HepG2 (cell line): ENCODE results near the gene EPB41L3. TPM values are rescaled to one million over a fixed set of nuclear protein-coding genes. Genes with fewer than 3 reads are reported as not detected.

Experiments used
- ATAC-seq: fragments of 200-7000 bp; cut with Tn5 transposase; 3 replicates; pipeline ENCODE4 v1.9.1; 2020; ENCODE audit warnings: mild to moderate bottlenecking, moderate library complexity
- BruUV-seq: library from RNA; stranded (reverse); fragments of 400-500 nt; replicated peaks from 2 replicates; lab custom pipeline; 2021; lab: Mats Ljungman, UMichigan
- CTCF ChIA-PET: fragments of 300-600 bp; formaldehyde crosslinking; extraction: SDS; loops from one replicate; lab custom pipeline; 2021; ENCODE audit warnings: low total read pairs, inconsistent platforms, low intra/inter-chr PET ratio; lab: Yijun Ruan, JAX
- POLR2A ChIA-PET: fragments of 350-600 bp; sonication (Branson Sonifier 250); formaldehyde crosslinking; loops from one replicate; lab custom pipeline; 2020; ENCODE audit warnings: antibody characterized with exemption, inconsistent platforms; lab: Yijun Ruan, JAX
- DNase-seq: peaks from one replicate; pipeline ENCODE4 v3.0.0-alpha.2; 2015; ENCODE audit warnings: low spot score
- FAIRE-seq: peaks from 3 replicates; lab custom pipeline; 2011; peaks lifted over from hg19 to GRCh38; lab: Jason Lieb, UNC
- H2AFZ ChIP-seq: one replicate; pipeline ENCODE4 v1.6.1; 2011; ENCODE audit warnings: low read length, inconsistent platforms
- H3K27ac ChIP-seq: fragments of 300-600 bp; 3 replicates; pipeline ENCODE4 v1.8.0; 2011; ENCODE audit warnings: mixed run types, mild to moderate bottlenecking, mixed read lengths, low read length, inconsistent platforms; ENCODE audit not compliant: insufficient read depth; ENCODE audit errors: extremely low read length
- H3K27me3 ChIP-seq, 2 experiments: fragments of 200-600 bp in 1 of 2; 2 replicates in 1 of 2; 3 replicates in 1 of 2; pipeline versions ENCODE4 v1.6.0 to v1.8.0; 2011; ENCODE audit warnings: low read length in 2 of 2, mild to moderate bottlenecking in 2 of 2, moderate library complexity in 2 of 2, inconsistent platforms in 1 of 2; ENCODE audit not compliant: insufficient read depth in 2 of 2, control insufficient read depth in 1 of 2
- H3K36me3 ChIP-seq, 2 experiments: fragments of 200-600 bp in 1 of 2; replicated peaks in 1 of 2; 2 replicates in 1 of 2; 3 replicates in 1 of 2; pipeline versions ENCODE4 v1.5.1 to v1.8.0; 2011; ENCODE audit warnings: low read length in 2 of 2, inconsistent platforms in 1 of 2; ENCODE audit not compliant: insufficient read depth in 2 of 2, control insufficient read depth in 1 of 2
- H3K4me1 ChIP-seq: 2 replicates; pipeline ENCODE4 v1.5.1; 2012; ENCODE audit warnings: low read length, inconsistent platforms; ENCODE audit not compliant: insufficient read depth
- H3K4me2 ChIP-seq: 2 replicates; pipeline ENCODE4 v1.6.0; 2011; ENCODE audit warnings: low read depth, low read length, inconsistent platforms
- H3K4me3 ChIP-seq, 3 experiments: fragments of 200-600 bp in 1 of 3; sonication (generic), shearing (Covaris generic) in 1 of 3; replicated peaks in 1 of 3; 2 replicates each; pipeline ENCODE4 v1.5.1; 2011 to 2016; ENCODE audit warnings: low read length in 3 of 3, inconsistent platforms in 2 of 3, low read depth in 2 of 3, mild to moderate bottlenecking in 2 of 3, control low read depth in 1 of 3, mixed read lengths in 1 of 3; ENCODE audit not compliant: insufficient read depth in 1 of 3
- H3K79me2 ChIP-seq: one replicate; pipeline ENCODE4 v1.6.1; 2011; ENCODE audit warnings: low read length, inconsistent platforms; ENCODE audit not compliant: insufficient read depth
- H3K9ac ChIP-seq: 2 replicates; pipeline ENCODE4 v1.6.0; 2011; ENCODE audit warnings: mild to moderate bottlenecking, low read depth, low read length, inconsistent platforms; ENCODE audit not compliant: insufficient read depth
- H3K9me3 ChIP-seq: 2 replicates; pipeline ENCODE4 v1.5.1; 2012; ENCODE audit warnings: mild to moderate bottlenecking, low read length
- H4K20me1 ChIP-seq: 2 replicates; pipeline ENCODE4 v1.6.0; 2011; ENCODE audit warnings: inconsistent platforms, mild to moderate bottlenecking, low read length, moderate library complexity; ENCODE audit not compliant: insufficient read depth
- AGO2 ChIP-seq: fragments of 200-400 bp; formaldehyde crosslinking; optimal IDR thresholded peaks from 2 replicates; pipeline ENCODE3; 2017; ENCODE audit warnings: mild to moderate bottlenecking, low read depth, low read length, moderate library complexity
- FOXO1 ChIP-seq: sonication (generic); formaldehyde crosslinking; IDR thresholded peaks from 2 replicates; pipeline ENCODE4 v1.4.0; 2020; ENCODE audit warnings: missing genetic modification reagents
- HIVEP1 ChIP-seq: sonication (generic); formaldehyde crosslinking; IDR thresholded peaks from 2 replicates; pipeline ENCODE4 v1.4.0; 2020; ENCODE audit warnings: mild to moderate bottlenecking, missing genetic modification reagents
- MIXL1 ChIP-seq: IDR thresholded peaks from 2 replicates; pipeline ENCODE4 v1.6.1; 2016
- NONO ChIP-seq, 2 experiments: fragments of 450-650 bp in 1 of 2; sonication (generic) in 1 of 2; formaldehyde crosslinking in 1 of 2; IDR thresholded peaks in 1 of 2; conservative IDR thresholded peaks in 1 of 2; 2 replicates each; pipeline versions ENCODE4 v1.6.1 to v1.8.0; 2017 to 2022; ENCODE audit warnings: mild to moderate bottlenecking in 1 of 2, missing genetic modification reagents in 1 of 2, moderate library complexity in 1 of 2
- PHF8 ChIP-seq: sonication (generic); formaldehyde crosslinking; IDR thresholded peaks from 2 replicates; pipeline ENCODE4 v1.5.0; 2020; ENCODE audit warnings: missing genetic modification reagents
- RELA ChIP-seq: sonication (generic); formaldehyde crosslinking; IDR thresholded peaks from 2 replicates; pipeline ENCODE4 v1.4.0; 2020; ENCODE audit warnings: missing genetic modification reagents
- SMARCE1 ChIP-seq: fragments of 450-650 bp; IDR thresholded peaks from 2 replicates; pipeline ENCODE4 v1.6.1; 2017; ENCODE audit warnings: borderline replicate concordance
- TP53 ChIP-seq: sonication (generic); formaldehyde crosslinking; conservative IDR thresholded peaks from 2 replicates; pipeline ENCODE4 v1.4.0; 2020; ENCODE audit warnings: missing genetic modification reagents
- ZBTB8A ChIP-seq: sonication (generic); formaldehyde crosslinking; IDR thresholded peaks from 2 replicates; pipeline ENCODE4 v1.4.0; 2020; ENCODE audit warnings: mild to moderate bottlenecking, low read depth, missing genetic modification reagents, borderline replicate concordance
- ZNF12 ChIP-seq: sonication (generic); formaldehyde crosslinking; IDR thresholded peaks from 2 replicates; pipeline ENCODE4 v1.5.0; 2020; ENCODE audit warnings: missing genetic modification reagents
- ZZZ3 ChIP-seq: sonication (generic); formaldehyde crosslinking; IDR thresholded peaks from 2 replicates; pipeline ENCODE4 v1.4.0; 2020; ENCODE audit warnings: missing genetic modification reagents, mild to moderate bottlenecking, borderline replicate concordance
- WGBS: methylation state at CpG from one replicate; pipeline ENCODE4 v1.1.6; 2017; ENCODE audit warnings: low lambda C conversion rate; 5-methylcytosine and 5-hydroxymethylcytosine counted together
- in situ Hi-C: cut with HindIII; loops from 2 replicates; pipeline ENCODE4 v1.10.0; 2017; ENCODE audit warnings: low pct_unique_long_range_greater_than_20kb; ENCODE audit not compliant: extremely low pct_ligation_motif_present
- intact Hi-C: fragments of 100-400 bp; cut with micrococcal nuclease; formaldehyde crosslinking; loops from one replicate; pipeline ENCODE4 v1.10.0; 2022; ENCODE audit not compliant: unreplicated experiment
- polyA plus RNA-seq, 8 experiments: library from polyadenylated mRNA; depleted of rRNA in 3 of 8; stranded (reverse) in 7 of 8; unstranded in 1 of 8; fragments of >200 nt; fragmentation: Illumina TruSeq in 4 of 8; extraction: Trizol in 4 of 8; gene quantifications; 2 replicates each; pipeline versions ENCODE4 v1.2.1 to v1.2.3, GENCODE V29; 2011 to 2016; ENCODE audit warnings: low read depth in 4 of 8, missing spikeins in 1 of 8, mixed read lengths in 1 of 8; ENCODE audit not compliant: insufficient read depth in 1 of 8
- total RNA-seq, 5 experiments: library from RNA; depleted of rRNA; stranded (reverse); fragments of >200 nt; fragmentation: Illumina TruSeq; extraction: Trizol; gene quantifications; 2 replicates each; pipeline ENCODE4 v1.2.3, GENCODE V29; 2016; ENCODE audit warnings: low read depth in 1 of 5
- TF ChIP-seq, protein P1 (sequence below), 2 experiments: IDR thresholded peaks; 2 replicates each; pipeline ENCODE4 v1.6.1; 2011 to 2012; ENCODE audit warnings: low read length in 2 of 2, borderline replicate concordance in 1 of 2, low read depth in 1 of 2, mild to moderate bottlenecking in 1 of 2, moderate library complexity in 1 of 2
- TF ChIP-seq, protein P2 (sequence below): sonication (generic); formaldehyde crosslinking; conservative IDR thresholded peaks from 2 replicates; pipeline ENCODE4 v1.4.0; 2020; ENCODE audit warnings: missing genetic modification reagents
- TF ChIP-seq, protein P3 (sequence below): sonication (generic); formaldehyde crosslinking; IDR thresholded peaks from 2 replicates; pipeline ENCODE4 v1.4.0; 2020; ENCODE audit warnings: low read depth, missing genetic modification reagents

EPB41L3 gene
- total and polyA plus RNA-seq, 2 of the 13 experiments (the other 11 are each of a cell fraction or from before 2014, with no cell fraction given) = not detected

DNA sequence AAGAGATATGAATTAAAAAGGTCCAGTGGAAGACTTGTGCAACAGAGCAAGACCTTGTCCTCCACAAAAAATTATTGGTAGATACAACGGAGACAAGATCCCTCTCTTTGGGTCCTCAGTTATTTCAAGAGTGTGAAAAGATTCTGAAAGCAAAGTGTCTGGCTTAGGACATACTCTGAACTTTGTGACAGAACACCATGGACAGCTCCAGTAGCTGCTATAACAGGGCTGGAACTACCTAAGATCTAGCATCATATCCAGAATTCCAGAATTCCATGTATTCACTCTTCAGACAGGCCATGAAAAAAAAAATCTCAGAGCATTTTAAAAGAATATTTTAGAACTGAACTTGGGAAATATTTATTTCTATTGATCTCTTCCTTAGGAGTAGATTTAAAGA is 173.5 kb downstream of the EPB41L3 start:
- intact Hi-C loops = no loop called here
- CTCF ChIA-PET = no interaction called here
- peak; percentile 9 for DNase-seq
- TF ChIP-seq RELA (CRISPR knock-in tag) (no peak), NONO (IDR thresholded peaks at IDR 0.05) (no peak), NONO (CRISPR knock-in tag; conservative IDR thresholded peaks at IDR 0.05) (no peak), ZBTB8A (CRISPR knock-in tag) (no peak), SMARCE1 (no peak), AGO2 (no peak), ZZZ3 (CRISPR knock-in tag) (no peak), HIVEP1 (CRISPR knock-in tag) (no peak), TP53 (CRISPR knock-in tag) (no peak), PHF8 (CRISPR knock-in tag) (no peak), FOXO1 (CRISPR knock-in tag) (no peak), ZNF12 (CRISPR knock-in tag) (peak; percentile 54; the same call in 1 of the 2 replicates), MIXL1 (CRISPR knock-in tag) (0 out of 2 replicates have a peak, but pooled peaks have one; percentile 42)
- TF ChIP-seq, protein P1, sequence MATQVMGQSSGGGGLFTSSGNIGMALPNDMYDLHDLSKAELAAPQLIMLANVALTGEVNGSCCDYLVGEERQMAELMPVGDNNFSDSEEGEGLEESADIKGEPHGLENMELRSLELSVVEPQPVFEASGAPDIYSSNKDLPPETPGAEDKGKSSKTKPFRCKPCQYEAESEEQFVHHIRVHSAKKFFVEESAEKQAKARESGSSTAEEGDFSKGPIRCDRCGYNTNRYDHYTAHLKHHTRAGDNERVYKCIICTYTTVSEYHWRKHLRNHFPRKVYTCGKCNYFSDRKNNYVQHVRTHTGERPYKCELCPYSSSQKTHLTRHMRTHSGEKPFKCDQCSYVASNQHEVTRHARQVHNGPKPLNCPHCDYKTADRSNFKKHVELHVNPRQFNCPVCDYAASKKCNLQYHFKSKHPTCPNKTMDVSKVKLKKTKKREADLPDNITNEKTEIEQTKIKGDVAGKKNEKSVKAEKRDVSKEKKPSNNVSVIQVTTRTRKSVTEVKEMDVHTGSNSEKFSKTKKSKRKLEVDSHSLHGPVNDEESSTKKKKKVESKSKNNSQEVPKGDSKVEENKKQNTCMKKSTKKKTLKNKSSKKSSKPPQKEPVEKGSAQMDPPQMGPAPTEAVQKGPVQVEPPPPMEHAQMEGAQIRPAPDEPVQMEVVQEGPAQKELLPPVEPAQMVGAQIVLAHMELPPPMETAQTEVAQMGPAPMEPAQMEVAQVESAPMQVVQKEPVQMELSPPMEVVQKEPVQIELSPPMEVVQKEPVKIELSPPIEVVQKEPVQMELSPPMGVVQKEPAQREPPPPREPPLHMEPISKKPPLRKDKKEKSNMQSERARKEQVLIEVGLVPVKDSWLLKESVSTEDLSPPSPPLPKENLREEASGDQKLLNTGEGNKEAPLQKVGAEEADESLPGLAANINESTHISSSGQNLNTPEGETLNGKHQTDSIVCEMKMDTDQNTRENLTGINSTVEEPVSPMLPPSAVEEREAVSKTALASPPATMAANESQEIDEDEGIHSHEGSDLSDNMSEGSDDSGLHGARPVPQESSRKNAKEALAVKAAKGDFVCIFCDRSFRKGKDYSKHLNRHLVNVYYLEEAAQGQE (IDR thresholded peaks at IDR 0.05; ENCODE audit: borderline replicate concordance in 1 of 2, low read depth in 1 of 2, low read length in 2 of 2) = peak; percentile 64 to 96
- TF ChIP-seq, protein P2, sequence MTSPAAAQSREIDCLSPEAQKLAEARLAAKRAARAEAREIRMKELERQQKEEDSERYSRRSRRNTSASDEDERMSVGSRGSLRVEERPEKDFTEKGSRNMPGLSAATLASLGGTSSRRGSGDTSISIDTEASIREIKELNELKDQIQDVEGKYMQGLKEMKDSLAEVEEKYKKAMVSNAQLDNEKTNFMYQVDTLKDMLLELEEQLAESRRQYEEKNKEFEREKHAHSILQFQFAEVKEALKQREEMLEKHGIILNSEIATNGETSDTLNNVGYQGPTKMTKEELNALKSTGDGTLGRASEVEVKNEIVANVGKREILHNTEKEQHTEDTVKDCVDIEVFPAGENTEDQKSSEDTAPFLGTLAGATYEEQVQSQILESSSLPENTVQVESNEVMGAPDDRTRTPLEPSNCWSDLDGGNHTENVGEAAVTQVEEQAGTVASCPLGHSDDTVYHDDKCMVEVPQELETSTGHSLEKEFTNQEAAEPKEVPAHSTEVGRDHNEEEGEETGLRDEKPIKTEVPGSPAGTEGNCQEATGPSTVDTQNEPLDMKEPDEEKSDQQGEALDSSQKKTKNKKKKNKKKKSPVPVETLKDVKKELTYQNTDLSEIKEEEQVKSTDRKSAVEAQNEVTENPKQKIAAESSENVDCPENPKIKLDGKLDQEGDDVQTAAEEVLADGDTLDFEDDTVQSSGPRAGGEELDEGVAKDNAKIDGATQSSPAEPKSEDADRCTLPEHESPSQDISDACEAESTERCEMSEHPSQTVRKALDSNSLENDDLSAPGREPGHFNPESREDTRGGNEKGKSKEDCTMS (CRISPR knock-in tag) = no peak
- TF ChIP-seq, protein P3, sequence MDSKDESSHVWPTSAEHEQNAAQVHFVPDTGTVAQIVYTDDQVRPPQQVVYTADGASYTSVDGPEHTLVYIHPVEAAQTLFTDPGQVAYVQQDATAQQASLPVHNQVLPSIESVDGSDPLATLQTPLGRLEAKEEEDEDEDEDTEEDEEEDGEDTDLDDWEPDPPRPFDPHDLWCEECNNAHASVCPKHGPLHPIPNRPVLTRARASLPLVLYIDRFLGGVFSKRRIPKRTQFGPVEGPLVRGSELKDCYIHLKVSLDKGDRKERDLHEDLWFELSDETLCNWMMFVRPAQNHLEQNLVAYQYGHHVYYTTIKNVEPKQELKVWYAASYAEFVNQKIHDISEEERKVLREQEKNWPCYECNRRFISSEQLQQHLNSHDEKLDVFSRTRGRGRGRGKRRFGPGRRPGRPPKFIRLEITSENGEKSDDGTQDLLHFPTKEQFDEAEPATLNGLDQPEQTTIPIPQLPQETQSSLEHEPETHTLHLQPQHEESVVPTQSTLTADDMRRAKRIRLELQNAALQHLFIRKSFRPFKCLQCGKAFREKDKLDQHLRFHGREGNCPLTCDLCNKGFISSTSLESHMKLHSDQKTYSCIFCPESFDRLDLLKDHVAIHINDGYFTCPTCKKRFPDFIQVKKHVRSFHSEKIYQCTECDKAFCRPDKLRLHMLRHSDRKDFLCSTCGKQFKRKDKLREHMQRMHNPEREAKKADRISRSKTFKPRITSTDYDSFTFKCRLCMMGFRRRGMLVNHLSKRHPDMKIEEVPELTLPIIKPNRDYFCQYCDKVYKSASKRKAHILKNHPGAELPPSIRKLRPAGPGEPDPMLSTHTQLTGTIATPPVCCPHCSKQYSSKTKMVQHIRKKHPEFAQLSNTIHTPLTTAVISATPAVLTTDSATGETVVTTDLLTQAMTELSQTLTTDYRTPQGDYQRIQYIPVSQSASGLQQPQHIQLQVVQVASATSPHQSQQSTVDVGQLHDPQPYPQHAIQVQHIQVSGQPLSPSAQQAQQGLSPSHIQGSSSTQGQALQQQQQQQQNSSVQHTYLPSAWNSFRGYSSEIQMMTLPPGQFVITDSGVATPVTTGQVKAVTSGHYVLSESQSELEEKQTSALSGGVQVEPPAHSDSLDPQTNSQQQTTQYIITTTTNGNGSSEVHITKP (CRISPR knock-in tag) = no peak

More for the DNA sequence above, 173.5 kb downstream of the EPB41L3 start:
- Histone ChIP-seq H3K4me3 (no peak overlapping the region), H4K20me1 (no peaks in the 10 kb centered on the region), H2AFZ (no peak overlapping the region), H3K9me3 (no peaks in the 10 kb centered on the region), H3K36me3 (no peaks in the 10 kb centered on the region), H3K4me1 (no peaks in the 10 kb centered on the region), H3K79me2 (no peaks in the 10 kb centered on the region), H3K27ac (no peak overlapping the region), H3K9ac (no peak overlapping the region), H3K4me2 (no peak overlapping the region), H3K27me3 (peaks cover 0 to under 1% of the 10 kb centered on the region in 2 experiments; a peak in 1 of 5 replicates)
- 0% methylated on average over 1 of the region's 1 CpG for WGBS
- in situ Hi-C loops = no loop called here
- BruUV-seq = no TSS peak
- FAIRE-seq = no peak
- peak; percentile 64; the same call in 2 of the 3 replicates for ATAC-seq
- POLR2A ChIA-PET = no interaction called here
